H9 (cell line): ENCODE measurements around the gene SH3PXD2B. TPM values are rescaled to one million over a fixed set of nuclear protein-coding genes. Genes with fewer than 3 reads are reported as not detected.

Experiments
- DNase-seq: peaks from one replicate; pipeline ENCODE4 v3.0.0-alpha.2; 2017
- H2AFZ ChIP-seq: one replicate; pipeline ENCODE4 v1.6.1; 2013; ENCODE audit warnings: mild to moderate bottlenecking, low read length, control low read depth, moderate library complexity
- H2AK5ac ChIP-seq: 2 replicates; pipeline ENCODE4 v1.6.1; 2013; ENCODE audit warnings: low read length, control low read depth, mixed read lengths; ENCODE audit not compliant: insufficient read length
- H2BK120ac ChIP-seq: one replicate; pipeline ENCODE4 v1.6.1; 2013; ENCODE audit warnings: low read depth, mild to moderate bottlenecking, low read length, control low read depth, inconsistent platforms; ENCODE audit not compliant: poor library complexity, severe bottlenecking
- H2BK12ac ChIP-seq: 2 replicates; pipeline ENCODE4 v1.6.1; 2013; ENCODE audit warnings: low read length, control low read depth, mixed read lengths, low read depth; ENCODE audit not compliant: insufficient read length
- H2BK15ac ChIP-seq: 2 replicates; pipeline ENCODE4 v1.6.1; 2013; ENCODE audit warnings: low read depth, low read length, control low read depth
- H2BK20ac ChIP-seq: one replicate; pipeline ENCODE4 v1.6.1; 2013; ENCODE audit warnings: low read depth, mild to moderate bottlenecking, low read length, control low read depth, inconsistent platforms; ENCODE audit not compliant: poor library complexity, severe bottlenecking
- H2BK5ac ChIP-seq: 2 replicates; pipeline ENCODE4 v1.6.1; 2013; ENCODE audit warnings: low read length, control low read depth, mixed read lengths; ENCODE audit not compliant: insufficient read length
- H3K14ac ChIP-seq: 2 replicates; pipeline ENCODE4 v1.6.1; 2013; ENCODE audit warnings: low read length, control low read depth; ENCODE audit not compliant: insufficient read depth
- H3K18ac ChIP-seq: 2 replicates; pipeline ENCODE4 v1.6.1; 2013; ENCODE audit warnings: low read depth, mild to moderate bottlenecking, mixed read lengths, low read length, control low read depth; ENCODE audit not compliant: insufficient read length
- H3K23ac ChIP-seq: 2 replicates; pipeline ENCODE4 v1.6.1; 2013; ENCODE audit warnings: low read length, control low read depth, mixed read lengths, low read depth; ENCODE audit not compliant: insufficient read length
- H3K23me2 ChIP-seq: 2 replicates; pipeline ENCODE4 v1.6.1; 2013; ENCODE audit warnings: low read depth, mild to moderate bottlenecking, mixed read lengths, low read length, control low read depth; ENCODE audit not compliant: insufficient read length, poor library complexity, severe bottlenecking
- H3K27ac ChIP-seq: 2 replicates; pipeline ENCODE4 v1.5.1; 2013; ENCODE audit warnings: low read length, control low read depth, mixed read lengths, low read depth; ENCODE audit not compliant: insufficient read length
- H3K27me3 ChIP-seq: 2 replicates; pipeline ENCODE4 v1.6.1; 2013; ENCODE audit warnings: low read length, control low read depth, inconsistent platforms; ENCODE audit not compliant: insufficient read depth
- H3K4ac ChIP-seq: 2 replicates; pipeline ENCODE4 v1.6.1; 2013; ENCODE audit warnings: low read depth, mild to moderate bottlenecking, control low read depth, inconsistent platforms, low read length, moderate library complexity
- H3K4me1 ChIP-seq: 2 replicates; pipeline ENCODE4 v1.6.1; 2013; ENCODE audit warnings: low read length, control low read depth, inconsistent platforms; ENCODE audit not compliant: insufficient read depth
- H3K4me2 ChIP-seq: 2 replicates; pipeline ENCODE4 v1.6.1; 2013; ENCODE audit warnings: low read length, control low read depth, mixed read lengths; ENCODE audit not compliant: insufficient read length, insufficient read depth
- H3K56ac ChIP-seq: 2 replicates; pipeline ENCODE4 v1.6.1; 2013; ENCODE audit warnings: low read depth, mild to moderate bottlenecking, mixed read lengths, low read length, control low read depth; ENCODE audit not compliant: insufficient read length
- H3K79me1 ChIP-seq: 2 replicates; pipeline ENCODE4 v1.6.1; 2013; ENCODE audit warnings: low read depth, mild to moderate bottlenecking, moderate library complexity, low read length, control low read depth, inconsistent platforms; ENCODE audit not compliant: insufficient read depth, poor library complexity, severe bottlenecking
- H3K79me2 ChIP-seq: 2 replicates; pipeline ENCODE4 v1.6.1; 2013; ENCODE audit warnings: low read length, control low read depth, inconsistent platforms; ENCODE audit not compliant: insufficient read depth
- H3K9ac ChIP-seq: 2 replicates; pipeline ENCODE4 v1.6.1; 2013; ENCODE audit warnings: low read length, control low read depth, mixed read lengths; ENCODE audit not compliant: insufficient read length; ENCODE audit errors: extremely low read depth
- H3K9me3 ChIP-seq: one replicate; pipeline ENCODE4 v1.6.1; 2013; ENCODE audit warnings: low read depth, low read length, inconsistent platforms; ENCODE audit not compliant: control insufficient read depth
- H3T11ph ChIP-seq: one replicate; pipeline ENCODE4 v1.6.1; 2013; ENCODE audit warnings: mild to moderate bottlenecking, low read length, control low read depth, inconsistent platforms
- H4K20me1 ChIP-seq: one replicate; pipeline ENCODE4 v1.6.1; 2013; ENCODE audit not compliant: control insufficient read depth, insufficient read length, insufficient read depth
- H4K5ac ChIP-seq: 2 replicates; pipeline ENCODE4 v1.6.1; 2013; ENCODE audit warnings: low read depth, mild to moderate bottlenecking, mixed read lengths, low read length, control low read depth; ENCODE audit not compliant: insufficient read length
- H4K8ac ChIP-seq: replicated peaks from 2 replicates; pipeline ENCODE4 v1.6.1; 2013; ENCODE audit warnings: low read length, control low read depth, mixed read lengths, low read depth; ENCODE audit not compliant: insufficient read length
- H4K91ac ChIP-seq: 2 replicates; pipeline ENCODE4 v1.6.1; 2013; ENCODE audit warnings: low read depth, mild to moderate bottlenecking, moderate library complexity, mixed read lengths, low read length, control low read depth; ENCODE audit not compliant: insufficient read length
- H3K27ac Mint-ChIP-seq, 3 experiments: 2 replicates in 2 of 3; 3 replicates in 1 of 3; pipeline ENCODE4 v1.8.0; 2020 to 2021; ENCODE audit warnings: mixed read lengths in 3 of 3, mild to moderate bottlenecking in 1 of 3, moderate library complexity in 1 of 3
- H3K27me3 Mint-ChIP-seq: 2 replicates; pipeline ENCODE4 v1.8.0; 2021; ENCODE audit warnings: low read depth, mild to moderate bottlenecking, moderate library complexity, mixed read lengths
- H3K36me3 Mint-ChIP-seq, 3 experiments: 2 replicates in 2 of 3; 3 replicates in 1 of 3; pipeline ENCODE4 v1.8.0; 2020 to 2021; ENCODE audit warnings: low read depth in 3 of 3, mixed read lengths in 3 of 3; ENCODE audit not compliant: insufficient read depth in 1 of 3
- H3K4me1 Mint-ChIP-seq, 2 experiments: 2 replicates each; pipeline ENCODE4 v1.8.0; 2020; ENCODE audit warnings: mixed read lengths in 2 of 2
- H3K4me3 Mint-ChIP-seq, 2 experiments: 2 replicates in 1 of 2; 3 replicates in 1 of 2; pipeline ENCODE4 v1.8.0; 2020 to 2021; ENCODE audit warnings: mild to moderate bottlenecking in 2 of 2, mixed read lengths in 2 of 2, moderate library complexity in 1 of 2
- H3K9me3 Mint-ChIP-seq, 2 experiments: 2 replicates in 1 of 2; 3 replicates in 1 of 2; pipeline ENCODE4 v1.8.0; 2020; ENCODE audit warnings: mild to moderate bottlenecking in 2 of 2, mixed read lengths in 2 of 2, moderate library complexity in 1 of 2
- WGBS: extraction: QIAGEN DNeasy Blood & Tissue Kit; methylation state at CpG from one replicate; pipeline ENCODE4 v1.1.7; 2013; ENCODE audit warnings: missing lambda C conversion rate, low lambda C conversion rate, mixed read lengths; ENCODE audit not compliant: insufficient read length; ENCODE audit errors: extremely low coverage; 5-methylcytosine and 5-hydroxymethylcytosine counted together
- total RNA-seq: library from RNA; stranded (reverse); gene quantifications from 2 replicates; pipeline ENCODE4 v1.2.1, GENCODE V29; 2021
- TF ChIP-seq, protein P1 (sequence below): fragments of 200-600 bp; sonication (generic); conservative IDR thresholded peaks from 3 replicates; pipeline ENCODE4 v1.8.0; 2021; ENCODE audit warnings: antibody characterized with exemption, mild to moderate bottlenecking

The SH3PXD2B gene
- total RNA-seq, 1 experiment from 2014 or later = 49.0 TPM

- H3K27me3 Mint-ChIP-seq = no peaks in the 10 kb centered on the region
- H3K9ac ChIP-seq = no peak overlapping the region
- H3K27ac Mint-ChIP-seq = 0 out of 7 replicates have a peak overlapping the region, but pooled peaks of 1 of the 3 experiments have one; percentile 52
- H4K5ac ChIP-seq = no peak overlapping the region
- DNase-seq = no peak
- no peak overlapping the region for H3K4me3 Mint-ChIP-seq
- no peaks in the 10 kb centered on the region for H3K23me2 ChIP-seq
- H3K9me3 ChIP-seq = no peaks in the 10 kb centered on the region
- no peak overlapping the region for H3K27ac ChIP-seq
- H3K4me1 Mint-ChIP-seq = no peaks in the 10 kb centered on the region; a peak in 1 of 4 replicates
- H2AK5ac ChIP-seq = no peak overlapping the region
- H3K18ac ChIP-seq = no peak overlapping the region
- no peaks in the 10 kb centered on the region for H3K4me1 ChIP-seq
- no CpG with 5 or more reads among the region's 9 CpGs for WGBS
- no peak overlapping the region for H3K4me2 ChIP-seq
- H3T11ph ChIP-seq = no peak overlapping the region
- H3K79me2 ChIP-seq = no peaks in the 10 kb centered on the region
- TF ChIP-seq, protein P1, sequence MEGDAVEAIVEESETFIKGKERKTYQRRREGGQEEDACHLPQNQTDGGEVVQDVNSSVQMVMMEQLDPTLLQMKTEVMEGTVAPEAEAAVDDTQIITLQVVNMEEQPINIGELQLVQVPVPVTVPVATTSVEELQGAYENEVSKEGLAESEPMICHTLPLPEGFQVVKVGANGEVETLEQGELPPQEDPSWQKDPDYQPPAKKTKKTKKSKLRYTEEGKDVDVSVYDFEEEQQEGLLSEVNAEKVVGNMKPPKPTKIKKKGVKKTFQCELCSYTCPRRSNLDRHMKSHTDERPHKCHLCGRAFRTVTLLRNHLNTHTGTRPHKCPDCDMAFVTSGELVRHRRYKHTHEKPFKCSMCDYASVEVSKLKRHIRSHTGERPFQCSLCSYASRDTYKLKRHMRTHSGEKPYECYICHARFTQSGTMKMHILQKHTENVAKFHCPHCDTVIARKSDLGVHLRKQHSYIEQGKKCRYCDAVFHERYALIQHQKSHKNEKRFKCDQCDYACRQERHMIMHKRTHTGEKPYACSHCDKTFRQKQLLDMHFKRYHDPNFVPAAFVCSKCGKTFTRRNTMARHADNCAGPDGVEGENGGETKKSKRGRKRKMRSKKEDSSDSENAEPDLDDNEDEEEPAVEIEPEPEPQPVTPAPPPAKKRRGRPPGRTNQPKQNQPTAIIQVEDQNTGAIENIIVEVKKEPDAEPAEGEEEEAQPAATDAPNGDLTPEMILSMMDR = no peak
- no peaks in the 10 kb centered on the region for H3K79me1 ChIP-seq
- no peaks in the 10 kb centered on the region for H4K20me1 ChIP-seq
- no peak overlapping the region for H2BK12ac ChIP-seq
- no peak overlapping the region for H2BK20ac ChIP-seq
- H3K4ac ChIP-seq = no peak overlapping the region
- H2BK120ac ChIP-seq = no peak overlapping the region
- no peak overlapping the region for H2BK15ac ChIP-seq
- H3K14ac ChIP-seq = no peak overlapping the region
- no peak overlapping the region for H3K23ac ChIP-seq
- H3K56ac ChIP-seq = no peak overlapping the region
- H2AFZ ChIP-seq = no peak overlapping the region
- H4K91ac ChIP-seq = no peak overlapping the region
- peaks cover under 1 to 28% (median 7%) of the 10 kb centered on the region in 3 experiments; a peak in 6 of 7 replicates for H3K36me3 Mint-ChIP-seq
- no peak overlapping the region for H4K8ac ChIP-seq
- H3K27me3 ChIP-seq = no peaks in the 10 kb centered on the region
- no peak overlapping the region for H2BK5ac ChIP-seq
- no peaks in the 10 kb centered on the region for H3K9me3 Mint-ChIP-seq
These were observed 119.7 kb downstream of the SH3PXD2B start for GRCh38 chr5:172334641-172335040.
